ENCODE measurements around the gene ASB2.

Gene ASB2

GRCh38 chr14:94018308-94018707, 41.9 kb upstream of the ASB2 start:
- H3K36me3 ChIP-seq (replicated peaks; ENCODE audit: low read depth, low read length) = no peaks in the 10 kb centered on the region
- peaks cover 37% of the 10 kb centered on the region for H3K27me3 ChIP-seq (ENCODE audit: low read depth, low read length)
- H3K4me3 ChIP-seq (ENCODE audit: low read length) = no peak overlapping the region
- H3K4me2 ChIP-seq (ENCODE audit: low read length) = no peak overlapping the region
- no peak overlapping the region for H3K27ac ChIP-seq (ENCODE audit: low read length)
- H4K20me1 ChIP-seq (ENCODE audit: insufficient read depth, low read length) = no peaks in the 10 kb centered on the region
- no peak overlapping the region for H2AFZ ChIP-seq (ENCODE audit: low read depth, low read length)
- no peaks in the 10 kb centered on the region for H3K79me2 ChIP-seq (ENCODE audit: low read length)
- H3K9ac ChIP-seq (ENCODE audit: low read length) = no peak overlapping the region
- TF ChIP-seq EZH2phosphoT487 (IDR thresholded peaks at IDR 0.05; ENCODE audit: low read depth) = no peak
- no peak for TF ChIP-seq CTCF (IDR thresholded peaks at IDR 0.05; ENCODE audit: low read depth, low read length)
- H3K4me1 ChIP-seq (ENCODE audit: low read length) = no peaks in the 10 kb centered on the region
- no peaks in the 10 kb centered on the region for H3K9me3 ChIP-seq (ENCODE audit: insufficient read depth, low read length)

- H4K20me1 ChIP-seq (ENCODE audit: insufficient read depth, low read length) = no peaks in the 10 kb centered on the region
- no peaks in the 10 kb centered on the region for H3K9me3 ChIP-seq (ENCODE audit: insufficient read depth, low read length)
- no peak overlapping the region for H3K27ac ChIP-seq (ENCODE audit: low read length)
- H3K79me2 ChIP-seq (ENCODE audit: low read length) = no peaks in the 10 kb centered on the region
- H3K36me3 ChIP-seq (replicated peaks; ENCODE audit: low read depth, low read length) = no peaks in the 10 kb centered on the region
- H3K4me1 ChIP-seq (ENCODE audit: low read length) = peaks cover 5% of the 10 kb centered on the region
- no peak for TF ChIP-seq CTCF (IDR thresholded peaks at IDR 0.05; ENCODE audit: low read depth, low read length)
- no peak for TF ChIP-seq EZH2phosphoT487 (IDR thresholded peaks at IDR 0.05; ENCODE audit: low read depth)
- peaks cover 40% of the 10 kb centered on the region for H3K27me3 ChIP-seq (ENCODE audit: low read depth, low read length)
- H3K4me2 ChIP-seq (ENCODE audit: low read length) = no peak overlapping the region
- no peak overlapping the region for H2AFZ ChIP-seq (ENCODE audit: low read depth, low read length)
- H3K9ac ChIP-seq (ENCODE audit: low read length) = no peak overlapping the region
- H3K4me3 ChIP-seq (ENCODE audit: low read length) = no peak overlapping the region
These were observed 40.1 kb upstream of the ASB2 start for GRCh38 chr14:94016446-94016976.

GRCh38 chr14:94015223-94015622, 38.9 kb upstream of the ASB2 start:
- H2AFZ ChIP-seq (ENCODE audit: low read depth, low read length) = no peak overlapping the region
- H3K4me2 ChIP-seq (ENCODE audit: low read length) = no peak overlapping the region
- TF ChIP-seq CTCF (IDR thresholded peaks at IDR 0.05; ENCODE audit: low read depth, low read length) (no peak), EZH2phosphoT487 (IDR thresholded peaks at IDR 0.05; ENCODE audit: low read depth) (no peak)
- H4K20me1 ChIP-seq (ENCODE audit: insufficient read depth, low read length) = no peaks in the 10 kb centered on the region
- H3K4me3 ChIP-seq (ENCODE audit: low read length) = no peak overlapping the region
- H3K9ac ChIP-seq (ENCODE audit: low read length) = no peak overlapping the region
- H3K36me3 ChIP-seq (replicated peaks; ENCODE audit: low read depth, low read length) = no peaks in the 10 kb centered on the region
- peaks cover 38% of the 10 kb centered on the region for H3K27me3 ChIP-seq (ENCODE audit: low read depth, low read length)
- no peaks in the 10 kb centered on the region for H3K9me3 ChIP-seq (ENCODE audit: insufficient read depth, low read length)
- no peaks in the 10 kb centered on the region for H3K79me2 ChIP-seq (ENCODE audit: low read length)
- no peak overlapping the region for H3K27ac ChIP-seq (ENCODE audit: low read length)
- H3K4me1 ChIP-seq (ENCODE audit: low read length) = peaks cover 5% of the 10 kb centered on the region

GRCh38 chr14:94014382-94014781, 38.0 kb upstream of the ASB2 start:
- H3K4me2 ChIP-seq (ENCODE audit: low read length) = no peak overlapping the region
- no peak overlapping the region for H3K27ac ChIP-seq (ENCODE audit: low read length)
- no peak overlapping the region for H2AFZ ChIP-seq (ENCODE audit: low read depth, low read length)
- peaks cover 38% of the 10 kb centered on the region for H3K27me3 ChIP-seq (ENCODE audit: low read depth, low read length)
- H3K36me3 ChIP-seq (replicated peaks; ENCODE audit: low read depth, low read length) = no peaks in the 10 kb centered on the region
- H4K20me1 ChIP-seq (ENCODE audit: insufficient read depth, low read length) = no peaks in the 10 kb centered on the region
- no peaks in the 10 kb centered on the region for H3K9me3 ChIP-seq (ENCODE audit: insufficient read depth, low read length)
- H3K79me2 ChIP-seq (ENCODE audit: low read length) = no peaks in the 10 kb centered on the region
- peaks cover 12% of the 10 kb centered on the region for H3K4me1 ChIP-seq (ENCODE audit: low read length)
- no peak for TF ChIP-seq EZH2phosphoT487 (IDR thresholded peaks at IDR 0.05; ENCODE audit: low read depth)
- TF ChIP-seq CTCF (IDR thresholded peaks at IDR 0.05; ENCODE audit: low read depth, low read length) = no peak
- no peak overlapping the region for H3K4me3 ChIP-seq (ENCODE audit: low read length)
- no peak overlapping the region for H3K9ac ChIP-seq (ENCODE audit: low read length)
